MG63 (cell line): ENCODE data around the gene SFXN1. TPM values are rescaled to one million over a fixed set of nuclear protein-coding genes. Genes with fewer than 3 reads are reported as not detected.

Source experiments
- DNase-seq: peaks from one replicate; pipeline ENCODE4 v3.0.0-alpha.2; 2020
- H3K27me3 ChIP-seq: fragments of 250-450 bp; sonication (Bioruptor Pico); 2 replicates; pipeline ENCODE4 v1.5.1; 2020; ENCODE audit warnings: mild to moderate bottlenecking, moderate library complexity
- H3K36me3 ChIP-seq: fragments of 250-450 bp; sonication (Bioruptor Pico); 2 replicates; pipeline ENCODE4 v1.5.1; 2020; ENCODE audit warnings: mild to moderate bottlenecking, moderate library complexity
- H3K4me3 ChIP-seq: fragments of 250-450 bp; sonication (Bioruptor Pico); 2 replicates; pipeline ENCODE4 v1.5.1; 2020; ENCODE audit warnings: mild to moderate bottlenecking, moderate library complexity
- H3K9me3 ChIP-seq: fragments of 250-450 bp; sonication (Bioruptor Pico); 2 replicates; pipeline ENCODE4 v1.5.1; 2020; ENCODE audit warnings: mild to moderate bottlenecking, moderate library complexity
- total RNA-seq: library from RNA; depleted of rRNA; stranded (reverse); fragments of >200 nt; shearing (Covaris generic); gene quantifications from 2 replicates; pipeline ENCODE4 v1.2.3, GENCODE V29; 2014; ENCODE audit warnings: low replicate concordance

SFXN1 gene
- total RNA-seq, 1 experiment from 2014 or later, result 147 TPM

DNA sequence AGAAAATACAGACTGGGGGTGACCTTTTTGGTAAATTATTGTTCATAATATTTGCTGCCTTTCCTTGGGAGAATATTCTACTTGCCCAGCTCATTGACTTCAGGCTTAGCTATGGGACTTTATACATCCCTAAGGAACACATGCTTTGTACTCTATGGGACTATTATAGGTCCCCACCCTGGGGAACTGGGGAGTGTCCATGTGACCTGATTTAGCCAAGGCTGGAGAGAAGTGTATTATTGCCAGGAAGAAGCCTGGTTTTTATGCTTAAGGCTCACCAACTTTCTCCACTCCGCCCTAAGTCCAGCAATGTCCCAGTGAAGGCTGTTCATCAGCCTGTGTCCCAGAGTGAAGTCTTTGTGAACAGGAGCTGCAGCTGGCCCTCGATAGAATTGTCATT, 17.8 kb upstream of the SFXN1 start:
- Histone ChIP-seq H3K36me3 (no peaks in the 10 kb centered on the region), H3K4me3 (no peak overlapping the region), H3K9me3 (no peaks in the 10 kb centered on the region), H3K27me3 (peaks cover 31% of the 10 kb centered on the region)
- DNase-seq, result no peak

DNA sequence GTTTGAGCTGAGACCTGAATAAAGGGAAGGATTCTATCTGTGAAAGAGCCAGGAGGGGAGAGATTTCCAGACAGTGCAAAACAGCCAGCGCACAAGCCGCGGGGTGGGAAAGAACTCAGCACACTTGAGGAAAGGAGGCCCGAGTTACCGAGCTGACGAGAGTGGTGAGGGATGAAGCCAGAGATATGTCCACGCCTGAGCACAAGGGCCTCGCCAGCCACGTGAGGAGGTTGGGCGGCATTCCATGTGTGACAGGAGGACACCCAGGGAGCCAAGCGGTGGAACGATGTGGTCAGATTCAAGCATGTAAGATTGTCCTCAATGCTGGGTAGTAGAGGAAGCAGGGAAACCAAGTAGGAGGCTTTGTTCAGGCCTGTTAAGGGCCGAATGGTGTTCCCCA, 17.0 kb upstream of the SFXN1 start:
- Histone ChIP-seq H3K36me3 (no peaks in the 10 kb centered on the region), H3K4me3 (no peak overlapping the region), H3K27me3 (peaks cover 31% of the 10 kb centered on the region), H3K9me3 (no peaks in the 10 kb centered on the region)
- no peak for DNase-seq

DNA sequence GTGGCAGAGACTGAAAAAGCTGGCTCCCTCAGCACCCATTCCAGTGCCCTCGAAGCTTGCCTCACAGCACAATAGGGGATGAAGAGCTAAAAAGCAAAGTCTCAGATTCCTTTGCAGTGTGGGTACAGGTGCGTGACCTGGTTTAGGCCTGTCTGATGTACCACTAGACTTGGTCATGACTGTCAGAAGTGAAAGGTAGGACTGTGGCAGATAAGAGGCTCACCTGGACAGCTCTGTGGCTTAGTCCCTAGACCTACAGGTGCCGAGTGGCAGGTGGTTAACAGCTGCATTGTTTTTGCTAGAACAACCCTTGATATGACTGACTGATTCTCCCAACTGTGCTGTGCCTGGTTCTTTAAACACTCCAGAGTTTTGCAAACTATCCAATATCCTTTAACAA, 14.7 kb upstream of the SFXN1 start:
- no peaks in the 10 kb centered on the region for H3K36me3 ChIP-seq
- H3K9me3 ChIP-seq, result no peaks in the 10 kb centered on the region
- DNase-seq, result no peak
- peaks cover 31% of the 10 kb centered on the region for H3K27me3 ChIP-seq
- H3K4me3 ChIP-seq, result no peak overlapping the region

DNA sequence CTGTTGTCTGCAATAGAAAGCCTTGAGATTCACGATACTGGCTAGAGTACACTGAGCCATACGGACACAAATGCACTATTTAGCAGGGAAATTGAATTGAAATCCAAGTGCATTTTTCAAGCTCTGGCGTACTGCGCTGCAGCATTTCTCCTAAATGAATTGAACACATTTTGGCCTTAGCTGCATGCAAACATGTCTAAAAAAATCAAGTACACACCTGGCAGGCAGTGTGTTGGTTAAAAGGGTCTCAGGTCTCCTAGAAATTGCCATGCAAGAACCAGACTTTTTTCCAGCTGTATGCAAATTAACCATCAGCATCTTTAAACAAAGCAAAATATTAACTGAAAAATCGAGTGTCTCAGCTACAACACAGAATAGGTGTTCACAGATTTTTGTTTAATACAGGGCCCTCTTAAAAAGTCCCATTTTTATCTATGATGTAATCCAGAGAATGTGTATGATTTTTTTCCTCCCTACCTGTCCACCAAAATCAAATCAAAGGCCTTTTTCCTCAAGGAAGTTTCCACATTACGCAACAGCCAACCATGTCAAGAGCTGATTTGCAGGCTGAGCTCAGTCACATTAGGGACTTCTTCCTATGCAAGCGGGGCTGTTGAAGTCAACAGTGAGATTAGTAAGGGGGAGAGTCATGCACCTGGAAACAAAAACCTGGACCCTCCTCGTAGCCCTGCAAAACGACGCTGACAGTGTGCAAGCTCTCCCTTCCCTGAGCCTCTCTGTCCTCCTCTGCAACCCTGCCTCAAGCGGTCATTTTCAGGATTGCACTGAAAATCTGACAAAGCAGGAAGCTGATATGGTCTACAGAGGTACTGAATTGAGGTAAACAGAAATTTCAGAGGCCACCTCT, 14.1 kb upstream of the SFXN1 start:
- no peak overlapping the region for H3K4me3 ChIP-seq
- no peaks in the 10 kb centered on the region for H3K36me3 ChIP-seq
- peaks cover 25% of the 10 kb centered on the region for H3K27me3 ChIP-seq
- no peaks in the 10 kb centered on the region for H3K9me3 ChIP-seq
- DNase-seq, result peak; percentile 31

DNA sequence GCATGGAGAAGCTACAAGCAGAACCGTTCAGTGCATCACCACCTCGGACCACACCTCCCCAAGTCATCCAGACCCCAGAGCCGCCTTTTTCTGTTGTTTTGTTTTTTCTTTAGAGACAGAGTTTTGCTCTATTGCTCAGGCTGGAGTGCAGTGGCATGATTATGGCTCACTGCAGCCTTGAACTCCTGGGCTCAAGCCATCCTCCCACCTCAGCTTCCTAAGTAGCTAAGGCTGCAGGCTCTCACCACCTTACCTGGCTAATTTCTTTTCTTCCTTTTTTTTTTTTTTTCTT, 13.5 kb upstream of the SFXN1 start:
- peaks cover 25% of the 10 kb centered on the region for H3K27me3 ChIP-seq
- no peaks in the 10 kb centered on the region for H3K36me3 ChIP-seq
- no peak for DNase-seq
- no peak overlapping the region for H3K4me3 ChIP-seq
- H3K9me3 ChIP-seq, result no peaks in the 10 kb centered on the region

DNA sequence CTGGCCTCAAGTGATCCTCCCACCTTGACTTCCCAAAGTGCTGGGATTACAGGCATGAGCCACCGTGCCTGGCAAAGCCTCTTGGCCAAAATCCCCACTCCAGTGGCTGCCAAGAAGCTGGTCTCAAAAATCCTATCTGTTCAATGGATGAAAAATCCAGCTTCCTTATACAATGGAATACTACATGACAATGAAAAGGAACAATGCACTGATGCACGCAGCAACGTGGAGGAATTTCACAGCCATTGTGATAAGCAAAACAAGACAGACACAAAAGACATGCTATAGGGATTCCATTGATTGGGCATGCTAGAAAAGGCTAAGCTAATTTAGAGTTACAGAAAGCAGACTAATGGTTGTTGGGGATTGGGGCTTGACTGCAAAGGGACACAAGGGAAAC, 13.1 kb upstream of the SFXN1 start:
- peaks cover 25% of the 10 kb centered on the region for H3K27me3 ChIP-seq
- H3K36me3 ChIP-seq, result no peaks in the 10 kb centered on the region
- H3K9me3 ChIP-seq, result no peaks in the 10 kb centered on the region
- H3K4me3 ChIP-seq, result no peak overlapping the region
- no peak for DNase-seq

DNA sequence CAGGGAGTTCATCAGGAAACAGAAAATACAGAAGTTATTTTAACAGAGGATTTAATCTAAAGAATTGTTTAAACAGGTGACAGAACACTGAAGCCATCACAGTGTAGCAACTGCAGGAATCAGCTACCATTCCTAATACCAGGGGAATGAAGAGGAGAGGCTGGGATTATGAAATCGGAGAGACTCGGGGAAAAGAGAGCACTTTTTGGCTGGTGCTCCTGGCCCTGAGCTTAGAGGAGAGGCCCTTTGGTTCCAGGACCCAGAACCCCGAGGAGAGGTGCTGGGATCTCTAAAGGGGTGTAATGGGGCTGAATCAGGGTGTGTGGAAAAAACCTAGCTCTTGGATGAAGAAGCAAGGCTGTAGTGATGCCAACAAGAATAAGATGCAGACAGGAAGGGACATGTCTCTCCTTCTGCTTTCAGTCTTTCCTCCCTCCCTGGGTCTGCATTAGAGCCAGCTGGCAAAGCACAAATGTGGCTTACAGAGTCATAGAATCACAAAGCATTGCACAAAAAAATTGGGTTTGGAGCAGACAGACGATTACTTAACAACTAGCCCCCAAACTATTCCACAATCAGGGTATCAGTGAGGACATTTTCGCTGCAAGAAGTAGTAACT, 11.6 kb upstream of the SFXN1 start:
- H3K4me3 ChIP-seq, result no peak overlapping the region

DNA sequence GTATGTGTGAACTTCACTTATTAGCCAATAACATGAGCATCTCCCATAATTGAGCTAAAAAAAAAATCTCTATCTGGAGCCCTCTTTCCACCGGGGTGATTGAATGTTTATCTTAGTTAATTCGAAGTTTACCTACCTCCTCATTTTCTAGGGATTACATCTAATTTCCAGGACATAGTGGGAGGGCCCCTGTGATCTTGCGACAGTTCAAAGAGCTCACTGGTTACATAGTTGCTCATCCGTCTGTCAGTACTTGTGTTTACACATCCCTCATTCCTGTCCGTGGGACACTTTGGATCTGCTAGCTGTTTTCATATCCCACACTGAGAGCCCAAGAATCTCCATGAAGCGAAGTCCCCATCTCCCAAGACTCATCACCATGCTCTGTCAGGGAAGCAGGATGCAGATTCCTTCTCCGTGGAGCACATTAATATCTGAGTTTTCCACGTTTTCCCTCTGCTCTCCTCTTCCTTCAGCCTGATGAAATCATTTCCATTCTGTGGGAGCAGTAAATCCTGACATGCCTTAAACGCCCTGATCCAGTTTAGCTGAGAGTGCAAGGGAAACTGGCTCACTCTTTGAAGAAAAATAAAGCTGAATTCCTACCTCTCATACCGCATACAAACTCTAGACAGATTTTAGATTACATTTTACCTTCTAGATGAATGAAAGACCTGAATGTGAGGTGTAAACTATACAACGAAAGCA, 10.2 kb upstream of the SFXN1 start:
- DNase-seq, result no peak
- Histone ChIP-seq H3K36me3 (no peaks in the 10 kb centered on the region), H3K9me3 (no peaks in the 10 kb centered on the region), H3K27me3 (peaks cover 27% of the 10 kb centered on the region), H3K4me3 (no peak overlapping the region)

More for the DNA sequence above, 11.6 kb upstream of the SFXN1 start:
- H3K36me3 ChIP-seq, result no peaks in the 10 kb centered on the region
- peaks cover 25% of the 10 kb centered on the region for H3K27me3 ChIP-seq
- DNase-seq, result peak; percentile 55
- H3K9me3 ChIP-seq, result no peaks in the 10 kb centered on the region

DNA sequence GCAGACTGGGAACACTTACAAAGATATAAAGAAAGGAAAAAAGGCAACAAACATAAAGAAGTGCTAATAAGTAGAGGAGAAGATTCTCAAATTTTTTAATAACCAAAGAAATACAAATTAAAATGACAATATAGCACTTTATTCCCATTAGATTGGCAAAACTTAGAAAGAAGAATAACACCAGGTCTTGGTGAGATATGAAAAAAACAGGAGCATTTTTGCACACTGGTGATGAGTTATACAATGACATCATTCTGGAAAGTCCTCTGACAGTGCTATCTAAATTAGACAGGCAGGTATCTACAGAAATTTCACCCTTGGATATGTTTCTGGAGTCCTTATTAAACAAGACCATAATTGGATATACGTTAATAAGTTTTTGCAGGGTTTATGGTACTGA, 9.5 kb upstream of the SFXN1 start:
- H3K36me3 ChIP-seq, result no peaks in the 10 kb centered on the region
- no peaks in the 10 kb centered on the region for H3K9me3 ChIP-seq
- no peak overlapping the region for H3K4me3 ChIP-seq

DNA sequence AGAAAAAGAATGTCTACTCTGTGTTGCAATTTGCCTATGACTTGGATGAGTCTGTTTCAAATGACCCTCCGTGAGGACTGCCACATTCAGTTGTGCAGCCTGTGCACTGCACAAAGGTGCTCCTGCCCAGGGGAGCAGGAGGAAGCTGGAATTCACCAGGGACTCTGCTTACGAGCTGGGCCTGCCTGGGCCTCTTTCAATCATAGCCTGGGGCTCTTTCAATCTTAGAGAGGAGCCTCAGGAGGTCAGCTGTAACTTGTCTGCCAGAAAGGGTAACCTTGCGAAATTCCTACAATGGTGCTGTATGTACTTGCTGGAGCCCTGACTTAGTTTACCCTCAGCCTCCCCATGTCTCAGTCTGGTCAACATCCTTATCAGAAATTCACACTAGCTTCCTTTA, 8.4 kb upstream of the SFXN1 start:
- no peak for DNase-seq
- peaks cover 24% of the 10 kb centered on the region for H3K27me3 ChIP-seq

More for the DNA sequence above, 9.5 kb upstream of the SFXN1 start:
- peaks cover 21% of the 10 kb centered on the region for H3K27me3 ChIP-seq
- DNase-seq, result no peak

DNA sequence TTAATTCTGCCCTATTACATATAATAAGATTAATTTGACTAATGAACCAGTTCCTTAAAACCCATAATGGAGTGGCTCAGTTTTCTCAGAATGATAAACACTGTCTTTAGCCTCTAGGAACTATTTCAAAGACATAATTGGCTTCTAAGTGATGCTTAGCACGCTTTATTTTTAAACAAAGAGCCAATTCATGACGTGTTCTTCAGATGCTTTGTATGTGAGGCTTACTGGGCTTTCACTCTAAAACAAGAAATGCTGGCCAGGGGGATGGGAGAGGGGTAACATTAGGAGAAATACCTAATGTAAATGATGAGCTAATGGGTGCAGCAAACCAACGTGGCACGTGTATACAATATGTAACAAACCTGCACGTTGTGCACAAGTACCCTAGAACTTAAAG, 7.6 kb upstream of the SFXN1 start:
- Histone ChIP-seq H3K9me3 (no peaks in the 10 kb centered on the region), H3K4me3 (no peak overlapping the region), H3K27me3 (peaks cover 28% of the 10 kb centered on the region), H3K36me3 (no peaks in the 10 kb centered on the region)
- no peak for DNase-seq

More for the DNA sequence above, 8.4 kb upstream of the SFXN1 start:
- Histone ChIP-seq H3K4me3 (no peak overlapping the region), H3K9me3 (no peaks in the 10 kb centered on the region), H3K36me3 (no peaks in the 10 kb centered on the region)

DNA sequence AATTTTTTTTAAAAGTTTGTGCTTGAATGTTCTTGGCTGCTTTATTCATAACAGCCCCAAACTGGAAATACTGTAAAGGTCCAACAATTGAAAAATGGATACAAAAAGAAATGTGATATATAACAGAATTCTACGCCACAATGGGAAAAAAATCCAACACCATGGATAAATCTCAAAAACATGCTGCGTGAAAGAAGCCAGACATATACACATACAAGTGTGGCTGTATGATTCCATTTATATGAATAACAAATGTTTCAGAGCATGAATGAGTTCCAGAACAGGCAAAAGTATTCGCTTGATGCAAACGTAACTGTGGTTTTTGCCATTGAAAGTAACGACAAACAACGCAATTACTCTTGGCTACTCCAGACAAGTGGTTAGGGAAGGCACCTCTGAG, 7.2 kb upstream of the SFXN1 start:
- no peak for DNase-seq
- Histone ChIP-seq H3K4me3 (no peak overlapping the region), H3K9me3 (no peaks in the 10 kb centered on the region), H3K36me3 (no peaks in the 10 kb centered on the region), H3K27me3 (peaks cover 27% of the 10 kb centered on the region)

DNA sequence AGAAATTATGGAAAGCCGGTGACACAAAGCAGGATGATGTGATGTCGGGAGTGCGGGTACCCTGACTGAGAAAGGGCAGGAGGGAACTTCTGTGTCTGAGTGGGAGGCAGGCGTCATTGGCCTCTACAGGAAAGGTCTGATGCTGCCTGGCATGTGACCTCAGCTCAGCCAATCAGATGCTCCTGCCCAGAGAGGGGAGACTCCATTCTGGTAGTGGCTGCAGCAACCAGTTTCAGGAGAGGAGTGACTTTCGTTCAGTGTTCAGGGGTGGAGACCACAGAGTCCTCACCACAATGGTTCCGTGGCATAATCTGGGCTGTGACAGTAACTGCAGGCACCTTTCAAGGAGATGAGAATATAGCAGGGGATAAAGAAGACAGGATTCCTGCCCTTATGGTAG, 6.7 kb upstream of the SFXN1 start:
- H3K9me3 ChIP-seq, result no peaks in the 10 kb centered on the region

DNA sequence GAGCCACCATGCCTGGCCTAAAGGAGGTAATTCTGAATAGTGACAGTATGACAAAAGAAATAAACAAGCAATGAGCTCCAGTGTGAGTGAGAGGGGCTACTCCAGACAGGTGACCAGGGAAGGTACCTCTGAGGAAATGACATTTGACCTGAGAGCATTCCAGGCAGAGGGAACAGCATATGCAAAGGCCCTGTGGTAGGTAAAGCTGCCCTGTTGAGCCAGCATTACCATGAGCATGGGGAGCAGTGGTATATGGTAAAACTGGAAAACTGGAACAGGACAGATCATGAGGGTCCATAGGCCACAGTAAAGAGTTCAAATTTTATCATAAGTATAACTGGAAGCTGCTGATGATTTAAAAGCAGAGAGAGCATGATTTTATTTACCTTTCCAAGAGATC, 6.0 kb upstream of the SFXN1 start:
- H3K9me3 ChIP-seq, result no peaks in the 10 kb centered on the region
- DNase-seq, result no peak
- no peak overlapping the region for H3K4me3 ChIP-seq
- no peaks in the 10 kb centered on the region for H3K36me3 ChIP-seq
- H3K27me3 ChIP-seq, result peaks cover 24% of the 10 kb centered on the region

More for the DNA sequence above, 6.7 kb upstream of the SFXN1 start:
- no peak for DNase-seq
- Histone ChIP-seq H3K36me3 (no peaks in the 10 kb centered on the region), H3K27me3 (peaks cover 24% of the 10 kb centered on the region), H3K4me3 (no peak overlapping the region)

DNA sequence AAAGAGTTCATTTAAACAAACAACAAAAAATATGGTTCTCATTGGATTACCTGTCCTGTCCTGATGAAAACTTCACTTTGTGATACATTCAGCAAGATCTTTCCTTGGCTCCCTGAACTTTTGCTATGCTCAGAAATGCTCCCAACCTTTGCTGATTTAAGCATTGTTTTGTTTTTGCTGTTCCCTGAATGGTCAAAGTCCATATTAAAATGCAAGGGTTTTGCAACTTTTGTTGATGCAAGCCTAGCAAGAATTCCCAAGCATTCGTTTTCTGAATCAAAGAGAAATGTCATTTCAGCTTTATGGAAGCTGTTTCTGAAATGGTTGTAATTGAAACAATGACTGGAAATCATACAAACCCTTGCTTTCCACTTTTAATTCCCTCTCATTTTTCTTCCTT, 3.1 kb upstream of the SFXN1 start:
- no peak for DNase-seq
- Histone ChIP-seq H3K27me3 (peaks cover 16% of the 10 kb centered on the region), H3K9me3 (no peaks in the 10 kb centered on the region), H3K36me3 (peaks cover 8% of the 10 kb centered on the region; the same call in 1 of the 2 replicates), H3K4me3 (no peak overlapping the region)

DNA sequence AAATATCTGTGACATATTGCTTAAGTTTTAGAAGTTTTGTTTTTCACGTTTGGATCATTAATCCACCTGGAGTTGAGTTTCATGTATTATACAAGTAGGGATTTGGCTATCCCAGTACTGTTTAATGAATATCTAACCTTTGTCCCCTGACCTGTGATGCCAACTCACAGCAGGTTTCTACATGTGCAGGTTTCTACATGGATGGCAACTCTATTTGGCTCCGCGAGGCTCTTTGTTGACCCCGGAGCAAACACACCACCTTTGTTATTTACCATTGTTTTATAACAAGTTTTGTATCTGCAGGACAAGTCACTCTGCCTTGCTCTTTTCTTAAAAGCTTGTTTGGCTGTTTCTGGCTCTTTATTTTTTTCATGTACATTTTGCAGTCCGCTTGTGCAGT, 920 bp upstream of the SFXN1 start:
- Histone ChIP-seq H3K9me3 (no peaks in the 10 kb centered on the region), H3K36me3 (peaks cover 24% of the 10 kb centered on the region), H3K4me3 (no peak overlapping the region), H3K27me3 (peaks cover 16% of the 10 kb centered on the region)
- DNase-seq, result no peak

DNA sequence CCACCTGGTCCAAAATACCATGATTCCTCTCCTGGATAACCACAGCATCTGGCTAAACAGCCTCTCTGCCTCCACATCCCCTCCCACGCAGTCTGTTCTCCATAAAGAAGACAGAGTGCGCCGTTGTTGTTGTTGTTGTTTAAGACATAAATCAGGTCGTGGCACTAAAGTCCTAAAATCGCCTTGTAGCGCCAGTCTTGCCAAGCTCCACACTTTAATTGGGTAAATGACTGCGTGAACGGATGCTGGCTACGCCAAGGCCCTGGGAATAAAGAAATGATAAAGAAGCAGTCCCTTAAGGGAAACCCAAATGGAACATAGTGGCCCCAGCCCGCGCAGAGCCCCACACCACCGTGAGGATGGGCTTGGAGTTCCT, 364 bp upstream of the SFXN1 start:
- H3K9me3 ChIP-seq, result no peaks in the 10 kb centered on the region
- peaks cover 13% of the 10 kb centered on the region for H3K27me3 ChIP-seq
- peaks cover 25% of the 10 kb centered on the region for H3K36me3 ChIP-seq
- peak overlapping the region; percentile 96 for H3K4me3 ChIP-seq
- no peak for DNase-seq
